Measurements from ENCODE around the gene UBE2L6. TPM values are rescaled to one million over a fixed set of nuclear protein-coding genes. Genes with fewer than 3 reads are reported as not detected.

Gene UBE2L6
- polyA plus RNA-seq, 2 of the 4 experiments (the other 2 are of a cell fraction) = 14.8 to 18.2 TPM

DNA sequence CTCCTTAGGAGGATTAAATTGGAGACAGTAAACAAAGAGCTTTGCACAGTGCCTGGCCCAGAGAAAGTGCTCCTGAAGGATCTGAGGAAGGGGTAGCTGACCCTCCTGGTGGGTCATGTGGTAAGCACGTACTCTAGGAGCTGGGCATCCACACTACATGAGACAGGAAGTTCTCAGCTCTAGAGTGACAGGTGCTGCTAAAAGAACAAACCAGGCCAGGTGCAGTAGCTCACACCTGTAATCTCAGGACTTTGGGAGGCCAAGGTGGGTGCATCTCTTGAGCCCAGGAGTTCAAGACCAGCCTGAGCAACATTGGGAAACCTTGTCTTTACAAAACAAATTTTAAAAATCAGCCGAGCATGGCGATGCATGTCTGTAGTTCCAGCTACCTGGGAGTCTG lies 65.1 kb downstream of the UBE2L6 start:
- Histone ChIP-seq H3K27ac (no peak overlapping the region), H3K9me3 (no peaks in the 10 kb centered on the region), H3K4me1 (peaks cover 11% of the 10 kb centered on the region; the same call in 2 of the 3 replicates), H3K4me3 (no peak overlapping the region), H3K4me2 (no peak overlapping the region)
- ATAC-seq (no peak), DNase-seq (ENCODE audit: low read depth in 1 of 2, low spot score in 1 of 2) (no peak), FAIRE-seq (no peak)
- 81% methylated on average over 3 of the region's 3 CpGs for WGBS (ENCODE audit: missing lambda C conversion rate)
- ChIA-PET POLR2A (no interaction called here), CTCF (interaction anchor here (1.1 to 22.5 kb wide), 9 partner anchors 9 to 142 kb away, joined by 3 to 299 read pairs (median 4); partner anchors contain the start of genes SLC43A1 and TIMM10)
- TF ChIP-seq, protein P1, sequence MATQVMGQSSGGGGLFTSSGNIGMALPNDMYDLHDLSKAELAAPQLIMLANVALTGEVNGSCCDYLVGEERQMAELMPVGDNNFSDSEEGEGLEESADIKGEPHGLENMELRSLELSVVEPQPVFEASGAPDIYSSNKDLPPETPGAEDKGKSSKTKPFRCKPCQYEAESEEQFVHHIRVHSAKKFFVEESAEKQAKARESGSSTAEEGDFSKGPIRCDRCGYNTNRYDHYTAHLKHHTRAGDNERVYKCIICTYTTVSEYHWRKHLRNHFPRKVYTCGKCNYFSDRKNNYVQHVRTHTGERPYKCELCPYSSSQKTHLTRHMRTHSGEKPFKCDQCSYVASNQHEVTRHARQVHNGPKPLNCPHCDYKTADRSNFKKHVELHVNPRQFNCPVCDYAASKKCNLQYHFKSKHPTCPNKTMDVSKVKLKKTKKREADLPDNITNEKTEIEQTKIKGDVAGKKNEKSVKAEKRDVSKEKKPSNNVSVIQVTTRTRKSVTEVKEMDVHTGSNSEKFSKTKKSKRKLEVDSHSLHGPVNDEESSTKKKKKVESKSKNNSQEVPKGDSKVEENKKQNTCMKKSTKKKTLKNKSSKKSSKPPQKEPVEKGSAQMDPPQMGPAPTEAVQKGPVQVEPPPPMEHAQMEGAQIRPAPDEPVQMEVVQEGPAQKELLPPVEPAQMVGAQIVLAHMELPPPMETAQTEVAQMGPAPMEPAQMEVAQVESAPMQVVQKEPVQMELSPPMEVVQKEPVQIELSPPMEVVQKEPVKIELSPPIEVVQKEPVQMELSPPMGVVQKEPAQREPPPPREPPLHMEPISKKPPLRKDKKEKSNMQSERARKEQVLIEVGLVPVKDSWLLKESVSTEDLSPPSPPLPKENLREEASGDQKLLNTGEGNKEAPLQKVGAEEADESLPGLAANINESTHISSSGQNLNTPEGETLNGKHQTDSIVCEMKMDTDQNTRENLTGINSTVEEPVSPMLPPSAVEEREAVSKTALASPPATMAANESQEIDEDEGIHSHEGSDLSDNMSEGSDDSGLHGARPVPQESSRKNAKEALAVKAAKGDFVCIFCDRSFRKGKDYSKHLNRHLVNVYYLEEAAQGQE (IDR thresholded peaks at IDR 0.05) = no peak
- TF ChIP-seq JUN (IDR thresholded peaks at IDR 0.05) (no peak), SMC3 (IDR thresholded peaks at IDR 0.05) (no peak), RAD21 (conservative IDR thresholded peaks at IDR 0.05 in 1 of 2, IDR thresholded peaks at IDR 0.05 in 1 of 2) (no peak), GATA3 (IDR thresholded peaks at IDR 0.05; ENCODE audit: borderline replicate concordance) (no peak), MAZ (IDR thresholded peaks at IDR 0.05; ENCODE audit: borderline replicate concordance, low read depth, low read length) (no peak), KDM5A (IDR thresholded peaks at IDR 0.05) (no peak), NFE2L2 (conservative IDR thresholded peaks at IDR 0.05; ENCODE audit: low read length) (no peak), POLR2A (IDR thresholded peaks at IDR 0.05; ENCODE audit: low read length) (no peak), NR3C1 (IDR thresholded peaks at IDR 0.05) (no peak), RARB (CRISPR knock-in tag; IDR thresholded peaks at IDR 0.05) (no peak), NPAS2 (CRISPR knock-in tag; IDR thresholded peaks at IDR 0.05; ENCODE audit: borderline replicate concordance) (no peak), PHF8 (IDR thresholded peaks at IDR 0.05; ENCODE audit: borderline replicate concordance, low read depth) (no peak)
- TF ChIP-seq, protein P2, sequence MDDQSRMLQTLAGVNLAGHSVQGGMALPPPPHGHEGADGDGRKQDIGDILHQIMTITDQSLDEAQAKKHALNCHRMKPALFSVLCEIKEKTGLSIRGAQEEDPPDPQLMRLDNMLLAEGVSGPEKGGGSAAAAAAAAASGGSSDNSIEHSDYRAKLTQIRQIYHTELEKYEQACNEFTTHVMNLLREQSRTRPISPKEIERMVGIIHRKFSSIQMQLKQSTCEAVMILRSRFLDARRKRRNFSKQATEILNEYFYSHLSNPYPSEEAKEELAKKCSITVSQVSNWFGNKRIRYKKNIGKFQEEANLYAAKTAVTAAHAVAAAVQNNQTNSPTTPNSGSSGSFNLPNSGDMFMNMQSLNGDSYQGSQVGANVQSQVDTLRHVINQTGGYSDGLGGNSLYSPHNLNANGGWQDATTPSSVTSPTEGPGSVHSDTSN (IDR thresholded peaks at IDR 0.05) = no peak
- TF ChIP-seq, protein P3, sequence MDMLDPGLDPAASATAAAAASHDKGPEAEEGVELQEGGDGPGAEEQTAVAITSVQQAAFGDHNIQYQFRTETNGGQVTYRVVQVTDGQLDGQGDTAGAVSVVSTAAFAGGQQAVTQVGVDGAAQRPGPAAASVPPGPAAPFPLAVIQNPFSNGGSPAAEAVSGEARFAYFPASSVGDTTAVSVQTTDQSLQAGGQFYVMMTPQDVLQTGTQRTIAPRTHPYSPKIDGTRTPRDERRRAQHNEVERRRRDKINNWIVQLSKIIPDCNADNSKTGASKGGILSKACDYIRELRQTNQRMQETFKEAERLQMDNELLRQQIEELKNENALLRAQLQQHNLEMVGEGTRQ (IDR thresholded peaks at IDR 0.05) = no peak

DNA sequence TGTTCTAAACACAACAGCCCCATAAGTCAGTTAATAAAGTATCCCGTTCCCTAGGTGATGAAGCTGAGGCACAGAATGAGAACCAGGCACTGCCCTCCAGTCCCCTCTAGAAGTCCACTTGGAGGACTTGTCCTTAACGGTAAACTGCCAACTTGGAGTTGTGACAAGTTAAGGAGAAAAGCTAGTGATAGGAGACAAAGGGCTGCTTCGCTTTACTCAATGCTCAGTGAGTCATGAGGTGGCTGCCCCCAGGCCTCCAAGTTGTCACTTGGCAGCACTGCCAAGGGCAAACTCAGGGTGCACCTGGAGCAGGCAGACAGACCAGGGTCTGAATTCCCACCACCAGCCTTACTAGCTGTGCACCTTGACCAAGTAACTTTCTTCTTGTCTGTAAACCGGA lies 65.5 kb downstream of the UBE2L6 start:
- 65% methylated on average over 4 of the region's 4 CpGs for WGBS (ENCODE audit: missing lambda C conversion rate)
- H3K27ac ChIP-seq = no peak overlapping the region
- TF ChIP-seq FOSL2 (IDR thresholded peaks at IDR 0.05) = no peak
- TF ChIP-seq FOSL2 (CRISPR knock-in tag; IDR thresholded peaks at IDR 0.05) = no peak
- TF ChIP-seq, protein P4, sequence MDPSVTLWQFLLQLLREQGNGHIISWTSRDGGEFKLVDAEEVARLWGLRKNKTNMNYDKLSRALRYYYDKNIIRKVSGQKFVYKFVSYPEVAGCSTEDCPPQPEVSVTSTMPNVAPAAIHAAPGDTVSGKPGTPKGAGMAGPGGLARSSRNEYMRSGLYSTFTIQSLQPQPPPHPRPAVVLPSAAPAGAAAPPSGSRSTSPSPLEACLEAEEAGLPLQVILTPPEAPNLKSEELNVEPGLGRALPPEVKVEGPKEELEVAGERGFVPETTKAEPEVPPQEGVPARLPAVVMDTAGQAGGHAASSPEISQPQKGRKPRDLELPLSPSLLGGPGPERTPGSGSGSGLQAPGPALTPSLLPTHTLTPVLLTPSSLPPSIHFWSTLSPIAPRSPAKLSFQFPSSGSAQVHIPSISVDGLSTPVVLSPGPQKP (IDR thresholded peaks at IDR 0.05; ENCODE audit: low read depth, low read length) = no peak
- no peak for TF ChIP-seq TP53 (CRISPR knock-in tag; IDR thresholded peaks at IDR 0.05)
- no peak for TF ChIP-seq HOXB13 (CRISPR knock-in tag; IDR thresholded peaks at IDR 0.05; ENCODE audit: low read depth)
- TF ChIP-seq, protein P5, sequence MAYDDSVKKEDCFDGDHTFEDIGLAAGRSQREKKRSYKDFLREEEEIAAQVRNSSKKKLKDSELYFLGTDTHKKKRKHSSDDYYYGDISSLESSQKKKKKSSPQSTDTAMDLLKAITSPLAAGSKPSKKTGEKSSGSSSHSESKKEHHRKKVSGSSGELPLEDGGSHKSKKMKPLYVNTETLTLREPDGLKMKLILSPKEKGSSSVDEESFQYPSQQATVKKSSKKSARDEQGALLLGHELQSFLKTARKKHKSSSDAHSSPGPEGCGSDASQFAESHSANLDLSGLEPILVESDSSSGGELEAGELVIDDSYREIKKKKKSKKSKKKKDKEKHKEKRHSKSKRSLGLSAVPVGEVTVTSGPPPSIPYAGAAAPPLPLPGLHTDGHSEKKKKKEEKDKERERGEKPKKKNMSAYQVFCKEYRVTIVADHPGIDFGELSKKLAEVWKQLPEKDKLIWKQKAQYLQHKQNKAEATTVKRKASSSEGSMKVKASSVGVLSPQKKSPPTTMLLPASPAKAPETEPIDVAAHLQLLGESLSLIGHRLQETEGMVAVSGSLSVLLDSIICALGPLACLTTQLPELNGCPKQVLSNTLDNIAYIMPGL (CRISPR knock-in tag; IDR thresholded peaks at IDR 0.05; ENCODE audit: borderline replicate concordance) = no peak
- no peak for TF ChIP-seq KDM1A (IDR thresholded peaks at IDR 0.05; ENCODE audit: low read depth)
- TF ChIP-seq ZC3H11A (IDR thresholded peaks at IDR 0.05) = no peak
- TF ChIP-seq HEYL (CRISPR knock-in tag; IDR thresholded peaks at IDR 0.05) = no peak
- TF ChIP-seq SREBF2 (IDR thresholded peaks at IDR 0.05) = no peak
- no peak for TF ChIP-seq CBX8 (IDR thresholded peaks at IDR 0.05)
- peaks cover 11% of the 10 kb centered on the region; the same call in 2 of the 3 replicates for H3K4me1 ChIP-seq
- no peak for FAIRE-seq
- POLR2A ChIA-PET = no interaction called here
- ATAC-seq = no peak
- no peak overlapping the region for H3K4me2 ChIP-seq
- no peak for DNase-seq (ENCODE audit: low read depth in 1 of 2, low spot score in 1 of 2)
- H3K9me3 ChIP-seq = no peaks in the 10 kb centered on the region
- no peak overlapping the region for H3K4me3 ChIP-seq
- CTCF ChIA-PET = interaction anchor here (1.1 to 22.5 kb wide), 8 partner anchors 8 to 150 kb away, joined by 3 to 299 read pairs (median 6); partner anchors contain the start of genes SLC43A1 and TIMM10

Data from A549 (cell line).